GM21737 (cell line): ENCODE measurements around the gene LNP1.
"Not testable (repeated sequence)": the region's sequence is repeated elsewhere in the genome, so short reads cannot be mapped to it uniquely, and the experiment has no call there.

Experiments used
- ATAC-seq: cut with Tn5 transposase; IDR thresholded peaks from one replicate; pipeline ENCODE4 v1.9.1; 2021; ENCODE audit warnings: mild to moderate bottlenecking, moderate library complexity; ENCODE audit not compliant: unreplicated experiment

LNP1 gene

GRCh38 chr3:100471444-100471843 lies 70.1 kb downstream of the LNP1 start:
- no peak for ATAC-seq

- not testable (repeated sequence) for ATAC-seq
These were observed 76.6 kb downstream of the LNP1 start for GRCh38 chr3:100477851-100478360.

GRCh38 chr3:100478521-100478920 lies 77.2 kb downstream of the LNP1 start:
- ATAC-seq: not testable (repeated sequence)

DNA sequence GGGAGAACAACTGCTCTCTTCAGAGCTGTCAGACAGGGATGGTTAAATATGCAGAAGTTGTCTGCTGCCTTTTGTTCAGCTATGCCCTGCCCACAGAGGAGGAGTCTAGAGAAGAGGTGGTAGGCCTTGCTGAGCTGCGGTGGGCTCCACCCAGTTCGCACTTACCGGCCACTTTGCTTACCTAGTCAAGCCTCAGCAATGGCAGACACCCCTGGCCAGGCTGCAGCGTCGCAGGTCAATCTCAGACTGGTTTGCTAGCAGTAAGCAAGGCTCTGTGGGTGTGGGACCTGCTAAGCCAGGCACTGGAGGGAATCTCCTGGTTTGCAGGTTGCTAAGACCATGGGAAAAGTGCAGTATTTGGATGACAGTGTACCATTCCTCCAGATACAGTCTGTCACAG lies 78.7 kb downstream of the LNP1 start:
- ATAC-seq: no peak

DNA sequence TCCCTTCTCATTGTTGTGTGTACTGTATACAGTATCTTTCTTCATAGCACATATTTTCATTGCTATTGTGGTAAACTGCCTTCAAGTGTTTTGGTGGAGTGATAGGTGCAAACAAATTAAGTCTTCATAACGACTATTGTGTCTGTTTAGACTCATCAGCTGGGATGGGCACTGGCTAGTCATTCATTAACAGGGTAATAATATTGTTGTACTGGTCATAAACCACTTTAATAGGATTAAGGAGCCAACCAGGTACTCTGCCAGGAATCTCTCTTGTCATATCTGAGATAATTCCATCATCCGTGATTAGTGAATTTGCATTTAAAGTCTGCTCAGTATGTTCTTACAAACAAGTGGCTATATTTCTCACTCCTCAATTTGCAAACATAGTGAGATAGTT lies 80.8 kb downstream of the LNP1 start:
- ATAC-seq: no peak

DNA sequence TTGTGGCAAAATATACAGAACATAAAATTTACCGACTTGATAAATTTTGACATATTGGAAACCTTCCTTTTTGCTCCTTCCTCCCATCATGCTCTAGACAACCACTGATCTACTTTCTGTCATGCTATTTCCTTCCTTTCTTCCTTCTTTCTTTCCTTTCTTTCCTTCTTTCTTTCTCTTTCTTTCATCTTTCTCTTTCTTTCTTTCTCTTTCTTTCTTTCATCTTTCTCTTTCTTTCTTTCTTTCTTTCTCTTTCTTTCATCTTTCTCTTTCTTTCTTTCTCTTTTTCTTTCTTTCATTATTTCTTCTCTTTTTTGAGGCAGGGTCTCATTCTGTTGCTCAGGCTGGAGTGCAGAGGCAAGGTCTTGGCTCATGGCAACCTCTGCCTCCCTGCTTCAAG lies 82.2 kb downstream of the LNP1 start:
- ATAC-seq: no peak

DNA sequence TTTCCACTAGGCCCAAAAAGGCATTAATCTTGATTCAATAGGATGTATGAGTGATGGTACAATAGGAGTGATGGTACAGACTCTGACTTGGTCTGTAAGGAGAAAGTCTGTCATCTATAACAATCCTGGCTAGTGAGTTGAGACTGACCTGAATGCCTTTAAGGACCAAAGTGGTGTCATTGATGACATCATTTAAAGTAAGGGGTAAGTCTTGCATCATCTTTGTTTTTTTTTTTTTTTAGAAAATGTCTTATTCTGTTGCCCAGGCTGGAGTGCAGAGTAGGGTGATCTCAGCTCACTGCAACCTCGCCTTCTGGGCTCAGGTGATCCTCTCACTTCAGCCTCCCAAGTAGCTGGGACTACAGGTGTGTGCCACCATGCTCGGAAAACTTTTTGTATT lies 85.5 kb downstream of the LNP1 start:
- ATAC-seq: no peak

DNA sequence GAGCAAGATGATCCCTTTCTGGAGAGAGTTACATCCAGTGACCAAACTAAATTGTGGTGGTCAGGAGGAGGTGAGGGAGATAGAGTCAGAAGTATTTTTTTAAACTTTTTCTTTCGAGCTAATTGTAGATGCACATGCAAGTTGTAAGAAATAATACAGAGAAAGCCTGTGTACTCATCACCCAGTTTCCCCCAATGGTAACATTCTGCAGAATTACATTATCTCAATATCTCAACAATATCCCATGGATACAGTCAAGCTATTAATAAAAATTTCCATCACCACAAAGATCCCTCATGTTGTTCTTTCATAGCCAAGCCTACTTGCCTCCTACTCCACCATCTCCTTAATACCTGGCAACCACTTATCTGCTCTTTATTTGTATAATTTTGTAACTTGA lies 87.8 kb downstream of the LNP1 start:
- ATAC-seq: no peak

- peak; percentile 99 for ATAC-seq
These were observed 91.0 kb downstream of the LNP1 start, which contains the start of gene TMEM45A for GRCh38 chr3:100492059-100493006. TSS of gene TMEM45A (plus strand) at chr3:100492619. CDS start at chr3:100555212, 62,593 bp downstream.

DNA sequence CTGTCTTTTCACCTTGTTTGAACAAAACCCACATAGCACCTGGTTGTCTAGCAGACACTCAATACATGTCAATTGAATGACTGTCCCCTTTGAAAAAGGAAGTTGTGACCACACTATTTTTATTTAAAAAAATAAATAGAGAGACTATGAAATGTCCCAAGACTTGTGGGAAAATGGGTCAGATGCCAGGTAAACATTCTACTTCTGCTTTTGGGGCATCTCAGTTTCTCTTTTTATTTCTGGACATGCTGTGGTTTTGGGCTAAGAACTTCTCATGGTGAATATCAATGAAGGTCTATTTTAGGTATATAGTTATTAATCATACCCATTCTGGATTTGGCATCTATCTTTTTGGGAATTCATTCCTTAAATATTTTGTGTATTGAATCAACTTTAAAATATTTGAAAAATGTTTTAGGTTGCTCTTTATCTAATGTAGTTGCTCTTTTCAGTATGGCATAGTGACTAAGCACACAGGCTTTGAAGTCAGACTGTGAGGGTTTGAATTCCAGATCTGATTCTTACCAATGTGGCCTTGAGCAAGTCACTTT lies 95.4 kb downstream of the LNP1 start:
- ATAC-seq: peak; percentile 29

- ATAC-seq: no peak
These were observed 98.3 kb downstream of the LNP1 start for GRCh38 chr3:100499651-100500050.

- ATAC-seq: no peak
These were observed 99.1 kb downstream of the LNP1 start for GRCh38 chr3:100500320-100500880.

- ATAC-seq: no peak
These were observed 102.1 kb downstream of the LNP1 start for GRCh38 chr3:100503448-100503847.
